Transverse colon (tissue), 4 donors: ENCODE data around the gene KRT83. TPM values are rescaled to one million over a fixed set of nuclear protein-coding genes. Genes with fewer than 3 reads are reported as not detected.

Experiments
- DNase-seq: peaks from one replicate; pipeline ENCODE4 v3.0.0-alpha.2; 2019
- H3K27ac ChIP-seq, 4 donors: fragments of 200-600 bp; sonication (generic); 2 replicates each; pipeline ENCODE4 v1.5.1; 2016 to 2018; ENCODE audit warnings: inconsistent platforms in 4 of 4
- H3K27me3 ChIP-seq: fragments of 200-600 bp; sonication (generic); 2 replicates; pipeline ENCODE4 v1.5.1; 2017; ENCODE audit warnings: inconsistent platforms
- H3K36me3 ChIP-seq, 4 donors: fragments of 200-600 bp; sonication (generic); 2 replicates each; pipeline ENCODE4 v1.5.1; 2017 to 2019; ENCODE audit warnings: inconsistent platforms in 4 of 4
- H3K4me1 ChIP-seq, 4 donors: fragments of 200-600 bp; sonication (generic); 2 replicates each; pipeline ENCODE4 v1.5.1; 2017 to 2020; ENCODE audit warnings: inconsistent platforms in 4 of 4
- H3K4me3 ChIP-seq, 4 donors: fragments of 200-600 bp; sonication (generic); 1 replicate in 1 of 4; 2 replicates in 3 of 4; pipeline versions ENCODE4 v1.5.1 to v1.6.1; 2017 to 2019; ENCODE audit warnings: inconsistent platforms in 4 of 4
- H3K9me3 ChIP-seq, 2 donors: fragments of 200-600 bp; sonication (generic); 2 replicates each; pipeline ENCODE4 v1.5.1; 2017 to 2019; ENCODE audit warnings: inconsistent platforms in 2 of 2
- EP300 ChIP-seq: sonication (generic); formaldehyde crosslinking; IDR thresholded peaks from one replicate; pipeline ENCODE4 v1.6.1; 2017; ENCODE audit warnings: antibody characterized with exemption, low read depth
- POLR2A ChIP-seq: fragments of 450-650 bp; IDR thresholded peaks from one replicate; pipeline ENCODE4 v1.6.1; 2016; ENCODE audit warnings: antibody characterized with exemption, mild to moderate bottlenecking, moderate library complexity
- POLR2AphosphoS5 ChIP-seq, 3 donors: sonication (generic); formaldehyde crosslinking; IDR thresholded peaks; one replicate each; pipeline ENCODE4 v1.6.1; 2016; ENCODE audit warnings: antibody characterized with exemption in 3 of 3
- WGBS, 2 donors: methylation state at CpG; one replicate each; pipeline ENCODE4 v1.1.5; 2018; ENCODE audit warnings: low coverage in 1 of 2; 5-methylcytosine and 5-hydroxymethylcytosine counted together
- in situ Hi-C, 4 donors: fragments of 200-750 bp; cut with MboI; loops; one replicate each; pipeline versions ENCODE4 v1.15.0 to v1.15.1; 2017; ENCODE audit warnings: low sequenced_read_pairs in 3 of 4, low pct_ligation_motif_present in 1 of 4, low pct_unique_long_range_greater_than_20kb in 1 of 4
- intact Hi-C: fragments of 100-400 bp; cut with DNase I; formaldehyde crosslinking; loops from one replicate; pipeline ENCODE4 v1.15.1; 2023; ENCODE audit warnings: low total_unique reads
- total RNA-seq, 4 donors: library from RNA; depleted of rRNA; stranded (reverse); fragments of >200 nt; gene quantifications; one replicate each; pipeline ENCODE4 v1.1.0, GENCODE V29; 2016
- TF ChIP-seq, protein P1 (sequence below), 5 experiments: fragments of 200-600 bp in 3 of 5; fragments of 450-650 bp in 2 of 5; sonication (generic) in 3 of 5; IDR thresholded peaks; 1 replicate in 2 of 5; 2 replicates in 3 of 5; pipeline ENCODE4 v1.5.1; 2016 to 2017; ENCODE audit warnings: antibody characterized with exemption in 5 of 5, inconsistent platforms in 3 of 5, mild to moderate bottlenecking in 2 of 5, moderate library complexity in 1 of 5

KRT83 gene
- total RNA-seq, 4 donors from 2014 or later, result not detected

DNA sequence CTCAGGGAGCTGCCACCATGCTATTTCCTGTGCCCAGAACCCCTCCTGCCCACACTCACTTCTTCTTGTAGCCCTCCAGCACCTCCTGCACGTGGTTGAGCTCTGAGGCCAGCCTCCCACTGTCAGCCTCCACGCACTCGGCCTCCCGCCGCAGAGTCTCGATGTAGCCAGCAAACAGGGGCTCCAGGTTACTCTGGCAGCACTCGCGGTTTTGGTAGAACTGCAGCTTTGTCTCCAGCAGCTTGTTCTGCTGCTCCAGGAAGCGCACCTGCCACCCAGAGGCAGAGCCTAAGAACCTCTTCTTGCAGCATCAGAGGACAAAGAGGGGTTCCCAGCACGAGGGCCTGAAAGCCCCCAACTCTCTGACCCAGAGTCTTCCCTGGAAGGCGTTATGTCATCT lies 2.1 kb downstream of the KRT83 start:
- intact Hi-C loops (no loop called here), in situ Hi-C loops (no loop called here)
- WGBS, 2 donors, result 57 to 79% methylated on average over 5 to 11 of the region's 11 CpGs
- Histone ChIP-seq H3K4me3 (no peak overlapping the region), H3K4me1 (peaks cover 0 to 4% (median 0%) of the 10 kb centered on the region in 4 donors), H3K9me3 (no peaks in the 10 kb centered on the region), H3K27me3 (peaks cover 14% of the 10 kb centered on the region), H3K27ac (no peak overlapping the region), H3K36me3 (no peaks in the 10 kb centered on the region)
- DNase-seq, result no peak
- no peak for TF ChIP-seq EP300
- TF ChIP-seq POLR2A, result no peak
- TF ChIP-seq POLR2AphosphoS5 (IDR thresholded peaks at IDR 0.05), result no peak
- TF ChIP-seq, protein P1, sequence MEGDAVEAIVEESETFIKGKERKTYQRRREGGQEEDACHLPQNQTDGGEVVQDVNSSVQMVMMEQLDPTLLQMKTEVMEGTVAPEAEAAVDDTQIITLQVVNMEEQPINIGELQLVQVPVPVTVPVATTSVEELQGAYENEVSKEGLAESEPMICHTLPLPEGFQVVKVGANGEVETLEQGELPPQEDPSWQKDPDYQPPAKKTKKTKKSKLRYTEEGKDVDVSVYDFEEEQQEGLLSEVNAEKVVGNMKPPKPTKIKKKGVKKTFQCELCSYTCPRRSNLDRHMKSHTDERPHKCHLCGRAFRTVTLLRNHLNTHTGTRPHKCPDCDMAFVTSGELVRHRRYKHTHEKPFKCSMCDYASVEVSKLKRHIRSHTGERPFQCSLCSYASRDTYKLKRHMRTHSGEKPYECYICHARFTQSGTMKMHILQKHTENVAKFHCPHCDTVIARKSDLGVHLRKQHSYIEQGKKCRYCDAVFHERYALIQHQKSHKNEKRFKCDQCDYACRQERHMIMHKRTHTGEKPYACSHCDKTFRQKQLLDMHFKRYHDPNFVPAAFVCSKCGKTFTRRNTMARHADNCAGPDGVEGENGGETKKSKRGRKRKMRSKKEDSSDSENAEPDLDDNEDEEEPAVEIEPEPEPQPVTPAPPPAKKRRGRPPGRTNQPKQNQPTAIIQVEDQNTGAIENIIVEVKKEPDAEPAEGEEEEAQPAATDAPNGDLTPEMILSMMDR (IDR thresholded peaks at IDR 0.05), result no peak

DNA sequence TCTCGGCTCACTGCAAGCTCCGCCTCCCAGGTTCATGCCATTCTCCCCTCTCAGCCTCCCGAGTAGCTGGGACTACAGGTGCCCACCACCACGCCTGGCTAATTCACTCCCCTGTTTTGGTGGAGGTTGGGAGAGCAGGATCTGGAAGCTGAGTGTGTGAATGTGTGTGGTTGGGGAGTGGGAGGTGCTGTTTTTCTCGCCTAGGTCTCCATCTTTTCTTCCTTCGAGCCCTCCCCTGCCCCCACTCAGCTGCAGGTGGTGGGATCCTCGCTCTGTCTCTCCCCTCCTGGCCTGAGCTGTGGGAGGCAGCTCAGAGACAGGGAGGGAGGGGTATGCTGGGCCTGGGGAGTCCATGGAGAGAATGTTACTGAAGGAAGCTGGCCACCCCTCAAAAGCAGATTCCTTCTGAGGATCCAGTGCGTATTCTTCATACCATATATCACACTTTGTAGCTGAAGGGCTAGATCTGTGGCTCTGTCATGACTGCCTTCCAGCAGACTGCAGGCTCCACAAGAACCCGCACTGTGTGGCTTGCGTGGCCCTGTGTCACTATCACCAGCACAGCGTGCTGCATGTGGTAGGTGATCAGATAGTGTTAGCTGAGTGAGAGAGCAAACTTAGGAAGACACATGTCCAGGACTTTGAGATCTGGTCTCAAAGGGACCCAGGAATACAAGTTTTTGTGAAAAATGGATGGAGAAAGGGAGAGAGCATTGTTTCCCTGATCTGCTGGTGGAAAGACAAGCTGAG lies 2.8 kb downstream of the KRT83 start:
- no peak for TF ChIP-seq EP300
- no peak for TF ChIP-seq POLR2AphosphoS5 (IDR thresholded peaks at IDR 0.05)
- TF ChIP-seq, protein P1 (IDR thresholded peaks at IDR 0.05), result no peak
- WGBS, 2 donors, result 83% methylated on average over 11 of the region's 11 CpGs; no CpG with 5 or more reads in 1 of the 2 donors
- in situ Hi-C loops, result no loop called here
- DNase-seq, result no peak
- no peak overlapping the region for H3K27ac ChIP-seq
- no peaks in the 10 kb centered on the region for H3K9me3 ChIP-seq
- H3K4me3 ChIP-seq, result no peak overlapping the region
- intact Hi-C loops, result no loop called here
- H3K36me3 ChIP-seq, result no peaks in the 10 kb centered on the region
- peaks cover 0 to 4% (median 0%) of the 10 kb centered on the region in 4 donors for H3K4me1 ChIP-seq
- H3K27me3 ChIP-seq, result peaks cover 14% of the 10 kb centered on the region

DNA sequence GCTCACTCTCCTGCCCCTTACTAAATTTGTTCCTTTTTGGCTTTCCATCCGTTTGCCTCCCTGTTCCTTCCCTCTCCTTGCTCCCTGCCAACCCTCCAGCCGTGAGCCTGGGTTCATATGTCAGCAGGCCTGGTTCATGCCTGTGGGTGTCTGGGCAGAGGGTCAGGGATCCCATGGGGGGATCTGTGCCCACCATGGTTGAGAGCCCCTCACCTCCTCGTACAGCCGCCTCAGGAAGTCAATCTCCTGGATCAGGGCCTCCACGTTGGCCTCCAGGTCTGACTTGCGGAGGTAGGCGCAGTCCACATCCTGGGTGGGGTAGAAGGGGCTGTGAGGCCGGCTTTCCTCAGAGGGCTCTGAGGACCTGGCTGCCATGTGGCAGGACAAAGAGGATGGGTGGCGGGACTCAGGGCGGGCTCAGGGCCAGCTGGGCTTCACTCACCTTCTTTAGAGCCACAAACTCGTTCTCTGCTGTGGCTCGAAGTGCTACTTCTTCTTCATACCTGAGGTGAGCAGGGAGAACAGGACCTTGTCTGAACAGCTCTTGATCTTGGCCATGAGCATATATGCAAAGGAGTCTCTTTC lies 3.6 kb downstream of the KRT83 start:
- Histone ChIP-seq H3K4me1 (peaks cover 0 to 4% (median 0%) of the 10 kb centered on the region in 4 donors), H3K27ac (no peak overlapping the region), H3K9me3 (no peaks in the 10 kb centered on the region), H3K27me3 (peaks cover 14% of the 10 kb centered on the region), H3K36me3 (no peaks in the 10 kb centered on the region), H3K4me3 (no peak overlapping the region)
- intact Hi-C loops (no loop called here), in situ Hi-C loops (no loop called here)
- WGBS, 2 donors, result 84% methylated on average over 12 of the region's 12 CpGs; no CpG with 5 or more reads in 1 of the 2 donors
- DNase-seq, result no peak
- TF ChIP-seq POLR2AphosphoS5 (IDR thresholded peaks at IDR 0.05), result no peak
- TF ChIP-seq EP300, result no peak
- TF ChIP-seq, protein P1 (IDR thresholded peaks at IDR 0.05), result no peak
- TF ChIP-seq POLR2A, result no peak

DNA sequence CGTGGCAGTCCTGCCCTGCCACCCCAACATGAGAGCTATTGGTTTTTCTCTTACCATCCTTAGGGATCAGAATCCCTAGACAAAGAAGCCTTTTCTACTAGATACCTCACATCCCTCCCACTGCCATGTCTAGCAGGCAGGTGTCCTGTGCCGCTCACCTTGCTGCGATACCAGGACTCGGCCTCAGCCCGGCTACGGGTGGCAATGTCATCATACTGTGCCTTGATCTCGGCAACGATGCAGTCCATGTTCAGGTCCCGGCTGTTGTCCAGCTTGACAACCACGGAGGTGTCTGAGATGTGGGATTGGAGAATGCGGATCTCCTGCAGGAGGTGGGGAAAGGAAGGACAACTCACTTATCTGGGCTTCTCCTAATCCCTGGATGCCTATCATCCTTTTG lies 4.5 kb downstream of the KRT83 start:
- Histone ChIP-seq H3K4me3 (no peak overlapping the region), H3K36me3 (no peaks in the 10 kb centered on the region), H3K27ac (no peak overlapping the region), H3K9me3 (no peaks in the 10 kb centered on the region), H3K4me1 (peaks cover 0 to 4% (median 0%) of the 10 kb centered on the region in 4 donors), H3K27me3 (peaks cover 20% of the 10 kb centered on the region)
- no peak for DNase-seq
- in situ Hi-C loops, result no loop called here
- 92 to 96% methylated on average over 4 to 11 of the region's 11 CpGs for WGBS, 2 donors
- intact Hi-C loops, result no loop called here
- TF ChIP-seq, protein P1 (IDR thresholded peaks at IDR 0.05), result no peak
- TF ChIP-seq POLR2AphosphoS5 (IDR thresholded peaks at IDR 0.05), result no peak
- no peak for TF ChIP-seq EP300
- no peak for TF ChIP-seq POLR2A
